22Rv1 (cell line): ENCODE measurements around the gene INAFM2.

Source experiments
- ZFX ChIP-seq: fragments of 450-650 bp; IDR thresholded peaks from 2 replicates; pipeline ENCODE4 v1.6.1; 2017; ENCODE audit warnings: antibody characterized with exemption, borderline replicate concordance
- TF ChIP-seq, protein P1 (sequence below): fragments of 450-650 bp; IDR thresholded peaks from 2 replicates; pipeline ENCODE4 v1.5.1; 2017; ENCODE audit warnings: mild to moderate bottlenecking

DNA sequence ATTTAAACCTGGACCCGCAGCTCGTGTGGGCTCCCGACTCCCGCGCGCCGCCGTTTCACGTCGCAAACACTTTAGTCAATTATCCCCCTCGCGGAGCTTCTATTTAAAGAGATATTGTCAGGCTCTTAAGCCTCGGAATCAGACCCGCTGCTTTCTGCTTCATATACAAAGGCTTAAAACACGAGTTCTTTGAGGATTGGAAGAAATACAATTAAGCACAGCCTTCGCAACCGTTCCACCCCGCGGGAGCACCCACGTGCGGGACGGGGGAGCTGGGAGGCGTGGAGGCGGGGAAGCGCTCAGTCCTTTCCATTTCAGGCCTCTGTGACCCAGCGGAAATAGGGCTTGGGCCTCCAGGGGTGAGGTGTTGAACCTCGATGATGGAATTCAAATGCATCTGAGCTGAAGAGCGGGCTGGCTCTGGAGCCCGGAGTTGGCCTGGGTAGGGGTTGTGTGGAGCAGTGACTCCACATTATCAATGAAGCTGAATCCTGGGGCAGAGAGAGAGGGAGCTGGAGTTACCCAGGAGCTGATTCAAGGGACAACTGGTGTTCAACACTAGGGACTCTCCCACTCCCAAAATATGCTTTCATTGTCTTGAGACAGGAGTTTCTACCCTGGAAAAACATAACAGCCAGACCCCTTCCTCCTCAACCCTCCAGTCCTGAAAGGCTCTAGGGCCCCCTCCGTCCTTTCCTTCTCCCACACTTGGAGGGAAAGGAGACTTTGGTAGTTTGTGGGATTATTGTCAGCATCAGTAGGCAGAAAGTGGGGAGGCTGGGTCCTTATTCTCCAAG, 43.0 kb upstream of the INAFM2 start:
- TF ChIP-seq, protein P1, sequence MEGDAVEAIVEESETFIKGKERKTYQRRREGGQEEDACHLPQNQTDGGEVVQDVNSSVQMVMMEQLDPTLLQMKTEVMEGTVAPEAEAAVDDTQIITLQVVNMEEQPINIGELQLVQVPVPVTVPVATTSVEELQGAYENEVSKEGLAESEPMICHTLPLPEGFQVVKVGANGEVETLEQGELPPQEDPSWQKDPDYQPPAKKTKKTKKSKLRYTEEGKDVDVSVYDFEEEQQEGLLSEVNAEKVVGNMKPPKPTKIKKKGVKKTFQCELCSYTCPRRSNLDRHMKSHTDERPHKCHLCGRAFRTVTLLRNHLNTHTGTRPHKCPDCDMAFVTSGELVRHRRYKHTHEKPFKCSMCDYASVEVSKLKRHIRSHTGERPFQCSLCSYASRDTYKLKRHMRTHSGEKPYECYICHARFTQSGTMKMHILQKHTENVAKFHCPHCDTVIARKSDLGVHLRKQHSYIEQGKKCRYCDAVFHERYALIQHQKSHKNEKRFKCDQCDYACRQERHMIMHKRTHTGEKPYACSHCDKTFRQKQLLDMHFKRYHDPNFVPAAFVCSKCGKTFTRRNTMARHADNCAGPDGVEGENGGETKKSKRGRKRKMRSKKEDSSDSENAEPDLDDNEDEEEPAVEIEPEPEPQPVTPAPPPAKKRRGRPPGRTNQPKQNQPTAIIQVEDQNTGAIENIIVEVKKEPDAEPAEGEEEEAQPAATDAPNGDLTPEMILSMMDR = no peak
- TF ChIP-seq ZFX = no peak
